ENCODE results near the gene ZMIZ2. TPM values are rescaled to one million over a fixed set of nuclear protein-coding genes. Genes with fewer than 3 reads are reported as not detected.

Gene ZMIZ2
- total RNA-seq, 1 experiment from 2014 or later, result 100 TPM

GRCh38 chr7:44791278-44792219, 42.9 kb downstream of the ZMIZ2 start:
- no peak for DNase-seq (ENCODE audit: unreplicated experiment)
- Mint-ChIP-seq H3K36me3 (ENCODE audit: insufficient read depth, unreplicated experiment) (peaks cover 15% of the 10 kb centered on the region), H3K4me3 (ENCODE audit: unreplicated experiment) (no peak overlapping the region), H3K9me3 (ENCODE audit: unreplicated experiment) (no peaks in the 10 kb centered on the region), H3K27ac (ENCODE audit: low read depth, unreplicated experiment) (no peak overlapping the region), H3K4me1 (ENCODE audit: insufficient read depth, unreplicated experiment) (no peaks in the 10 kb centered on the region), H3K27me3 (ENCODE audit: insufficient read depth, unreplicated experiment) (no peaks in the 10 kb centered on the region)
- POLR2A ChIA-PET, result interaction anchor here (0.5 to 1.7 kb wide), 4 partner anchors 17 to 153 kb away, joined by 3 to 5 read pairs (median 4); no protein-coding TSS in a partner anchor
- TF ChIP-seq CTCF (IDR thresholded peaks at IDR 0.05; ENCODE audit: unreplicated experiment), result no peak
- CTCF ChIA-PET, result interaction anchor here (0.7 kb wide), 1 partner anchor 187 kb away, joined by 4 read pairs; no protein-coding TSS in a partner anchor
- BruUV-seq (replicated peaks), result no TSS peak
- intact Hi-C loops (cut with micrococcal nuclease), result loop anchor here (10.0 kb wide), 2 partner anchors 47 to 97 kb away; partner anchors contain the start of gene ZMIZ2

GRCh38 chr7:44793919-44794318, 45.3 kb downstream of the ZMIZ2 start:
- H3K36me3 Mint-ChIP-seq (ENCODE audit: insufficient read depth, unreplicated experiment), result peaks cover 37% of the 10 kb centered on the region
- intact Hi-C loops (cut with micrococcal nuclease), result loop anchor here (10.0 kb wide), 2 partner anchors 49 to 99 kb away; partner anchors contain the start of gene ZMIZ2
- H3K4me1 Mint-ChIP-seq (ENCODE audit: insufficient read depth, unreplicated experiment), result no peaks in the 10 kb centered on the region
- no TSS peak for BruUV-seq (replicated peaks)
- H3K27me3 Mint-ChIP-seq (ENCODE audit: insufficient read depth, unreplicated experiment), result no peaks in the 10 kb centered on the region
- no peak for TF ChIP-seq CTCF (IDR thresholded peaks at IDR 0.05; ENCODE audit: unreplicated experiment)
- H3K27ac Mint-ChIP-seq (ENCODE audit: low read depth, unreplicated experiment), result no peak overlapping the region
- no peak for DNase-seq (ENCODE audit: unreplicated experiment)
- no peaks in the 10 kb centered on the region for H3K9me3 Mint-ChIP-seq (ENCODE audit: unreplicated experiment)
- CTCF ChIA-PET, result interaction anchor here (0.6 kb wide), 2 partner anchors 46 to 49 kb away, joined by 3 to 4 read pairs; no protein-coding TSS in a partner anchor
- no peak overlapping the region for H3K4me3 Mint-ChIP-seq (ENCODE audit: unreplicated experiment)
- POLR2A ChIA-PET, result interaction anchor here (0.6 to 3.7 kb wide), 9 partner anchors 17 to 341 kb away, joined by 3 to 16 read pairs (median 3); partner anchors contain the start of genes DDX56 and OGDH

DNA sequence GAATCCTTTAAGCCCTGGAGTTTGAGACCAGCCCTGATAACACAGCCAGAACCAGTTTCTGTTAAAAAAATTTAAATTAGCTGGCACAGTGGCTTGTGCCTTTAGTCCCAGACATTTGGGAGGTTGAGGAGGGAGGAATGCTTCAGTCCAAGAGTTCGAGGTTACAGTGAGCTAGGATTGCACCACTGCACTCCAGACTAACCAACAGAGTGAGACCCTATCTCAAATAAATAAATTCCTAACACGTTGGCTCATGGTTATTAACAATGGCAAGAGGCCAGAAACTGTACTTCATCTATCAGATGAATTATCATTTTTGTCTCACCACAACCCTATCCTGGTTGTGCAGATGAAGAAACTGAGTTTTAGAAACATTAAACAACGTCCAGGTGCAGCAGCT, 45.7 kb downstream of the ZMIZ2 start:
- H3K36me3 Mint-ChIP-seq (ENCODE audit: insufficient read depth, unreplicated experiment), result peaks cover 41% of the 10 kb centered on the region
- H3K4me1 Mint-ChIP-seq (ENCODE audit: insufficient read depth, unreplicated experiment), result no peaks in the 10 kb centered on the region
- ChIA-PET POLR2A (interaction anchor here (0.6 to 3.7 kb wide), 8 partner anchors 45 to 340 kb away, joined by 3 to 16 read pairs (median 4); partner anchors contain the start of genes DDX56, OGDH and ZMIZ2), CTCF (interaction anchor here (0.6 kb wide), 1 partner anchor 47 kb away, joined by 4 read pairs; no protein-coding TSS in a partner anchor)
- no TSS peak for BruUV-seq (replicated peaks)
- DNase-seq (ENCODE audit: unreplicated experiment), result no peak
- no peaks in the 10 kb centered on the region for H3K9me3 Mint-ChIP-seq (ENCODE audit: unreplicated experiment)
- intact Hi-C loops (cut with micrococcal nuclease), result loop anchor here (10.0 kb wide), 2 partner anchors 50 to 100 kb away; partner anchors contain the start of gene ZMIZ2
- no peak for TF ChIP-seq CTCF (IDR thresholded peaks at IDR 0.05; ENCODE audit: unreplicated experiment)
- H3K27me3 Mint-ChIP-seq (ENCODE audit: insufficient read depth, unreplicated experiment), result no peaks in the 10 kb centered on the region
- H3K27ac Mint-ChIP-seq (ENCODE audit: low read depth, unreplicated experiment), result no peak overlapping the region
- H3K4me3 Mint-ChIP-seq (ENCODE audit: unreplicated experiment), result no peak overlapping the region

DNA sequence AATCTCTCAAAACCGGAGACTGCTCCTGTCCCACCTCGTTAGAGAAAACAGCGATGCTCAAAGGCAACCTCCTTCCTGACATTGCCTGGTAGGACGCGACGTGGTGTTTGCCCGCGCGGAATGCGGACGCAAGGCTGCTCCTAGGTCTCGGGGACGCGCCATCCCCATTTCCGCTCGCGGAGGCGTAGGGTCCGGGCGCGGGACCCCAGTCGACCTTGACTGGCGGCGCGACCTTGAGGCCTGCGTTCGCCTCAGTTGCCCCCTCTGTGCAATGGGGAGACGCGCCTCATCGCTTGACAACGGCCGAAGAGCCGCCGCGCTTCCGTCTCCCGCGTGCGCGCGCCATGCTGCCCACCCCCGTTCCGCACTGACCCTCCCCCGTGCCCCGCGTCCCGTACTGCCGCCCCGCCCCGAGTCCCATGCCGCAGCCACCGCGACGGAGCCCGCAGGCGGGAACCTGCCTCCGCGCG, 47.4 kb downstream of the ZMIZ2 start:
- Mint-ChIP-seq H3K4me3 (ENCODE audit: unreplicated experiment) (peak overlapping the region; percentile 87), H3K27me3 (ENCODE audit: insufficient read depth, unreplicated experiment) (no peaks in the 10 kb centered on the region), H3K36me3 (ENCODE audit: insufficient read depth, unreplicated experiment) (peaks cover 54% of the 10 kb centered on the region), H3K9me3 (ENCODE audit: unreplicated experiment) (no peaks in the 10 kb centered on the region), H3K4me1 (ENCODE audit: insufficient read depth, unreplicated experiment) (peaks cover 6% of the 10 kb centered on the region), H3K27ac (ENCODE audit: low read depth, unreplicated experiment) (peak overlapping the region; percentile 98)
- CTCF ChIA-PET, result interaction anchor here (0.7 kb wide), 1 partner anchor 98 kb away, joined by 3 read pairs; no protein-coding TSS in a partner anchor
- POLR2A ChIA-PET, result interaction anchor here (0.7 to 3.7 kb wide), 7 partner anchors 47 to 316 kb away, joined by 3 to 16 read pairs (median 4); partner anchors contain the start of genes DDX56, OGDH, TBRG4 and ZMIZ2
- DNase-seq (ENCODE audit: unreplicated experiment), result peak; percentile 59
- no peak for TF ChIP-seq CTCF (IDR thresholded peaks at IDR 0.05; ENCODE audit: unreplicated experiment)
- intact Hi-C loops (cut with micrococcal nuclease), result loop anchor here (2.0 to 10.0 kb wide), 3 partner anchors 51 to 207 kb away; partner anchors contain the start of gene ZMIZ2
- TSS peak; percentile 33 for BruUV-seq (replicated peaks)
